ENCODE data around the gene HNRNPL.

The HNRNPL gene

DNA sequence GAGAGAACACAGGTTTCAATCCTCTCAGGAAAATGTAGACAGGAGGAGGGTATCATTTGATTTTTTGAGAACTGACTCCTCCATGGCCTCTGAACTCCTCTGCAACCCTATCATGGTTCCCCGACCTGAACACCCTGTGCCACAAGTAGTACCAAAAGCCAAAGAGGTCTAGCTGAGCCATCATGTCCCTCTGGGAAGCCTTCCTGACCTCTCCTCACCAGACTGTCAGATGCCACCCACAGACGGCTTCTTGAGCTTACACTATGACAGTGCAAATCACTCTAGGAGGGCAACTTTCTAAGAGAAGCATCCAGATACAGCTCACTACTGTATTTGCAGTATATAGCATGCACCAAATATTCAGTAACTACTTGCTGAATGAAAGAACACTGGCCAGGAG, 3.7 kb downstream of the HNRNPL start:
- no peak for DNase-seq

DNA sequence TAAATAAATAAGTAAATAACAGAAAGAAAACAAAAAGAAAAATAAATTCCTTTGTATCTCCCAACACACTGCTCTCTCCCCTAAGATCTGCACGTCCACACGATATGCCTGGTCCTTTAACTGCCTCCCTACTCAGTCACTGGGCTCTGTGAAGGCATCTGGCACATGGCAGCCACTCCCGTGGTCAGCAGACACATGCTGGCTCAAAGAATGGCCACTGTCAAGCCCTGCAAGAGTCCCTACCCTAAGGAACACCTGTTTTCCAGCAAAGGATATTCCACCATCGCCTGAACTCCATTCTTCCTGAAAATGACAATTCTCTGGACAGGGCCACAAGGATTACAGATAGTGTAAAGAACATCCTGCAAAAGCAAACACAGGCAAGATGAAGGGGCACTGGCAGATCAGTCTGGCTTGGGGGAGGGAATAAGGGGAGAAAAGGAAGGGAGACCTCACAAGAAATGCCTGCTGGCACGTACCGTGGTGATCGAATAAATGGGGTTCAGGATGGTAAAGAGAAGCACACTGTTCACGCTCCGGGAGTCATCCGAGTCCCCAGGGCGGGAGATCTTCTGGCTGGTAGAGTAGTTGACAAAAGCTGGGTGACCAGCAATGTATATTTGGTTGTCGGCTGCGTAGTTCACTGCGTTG, 4.3 kb downstream of the HNRNPL start:
- DNase-seq, result no peak

- DNase-seq, result no peak
These were observed 5.6 kb downstream of the HNRNPL start for GRCh38 chr19:38844093-38844686.

- no peak for DNase-seq
These were observed 6.5 kb downstream of the HNRNPL start for GRCh38 chr19:38843175-38843758.

GRCh38 chr19:38842439-38843174, 7.2 kb downstream of the HNRNPL start:
- no peak for DNase-seq

DNA sequence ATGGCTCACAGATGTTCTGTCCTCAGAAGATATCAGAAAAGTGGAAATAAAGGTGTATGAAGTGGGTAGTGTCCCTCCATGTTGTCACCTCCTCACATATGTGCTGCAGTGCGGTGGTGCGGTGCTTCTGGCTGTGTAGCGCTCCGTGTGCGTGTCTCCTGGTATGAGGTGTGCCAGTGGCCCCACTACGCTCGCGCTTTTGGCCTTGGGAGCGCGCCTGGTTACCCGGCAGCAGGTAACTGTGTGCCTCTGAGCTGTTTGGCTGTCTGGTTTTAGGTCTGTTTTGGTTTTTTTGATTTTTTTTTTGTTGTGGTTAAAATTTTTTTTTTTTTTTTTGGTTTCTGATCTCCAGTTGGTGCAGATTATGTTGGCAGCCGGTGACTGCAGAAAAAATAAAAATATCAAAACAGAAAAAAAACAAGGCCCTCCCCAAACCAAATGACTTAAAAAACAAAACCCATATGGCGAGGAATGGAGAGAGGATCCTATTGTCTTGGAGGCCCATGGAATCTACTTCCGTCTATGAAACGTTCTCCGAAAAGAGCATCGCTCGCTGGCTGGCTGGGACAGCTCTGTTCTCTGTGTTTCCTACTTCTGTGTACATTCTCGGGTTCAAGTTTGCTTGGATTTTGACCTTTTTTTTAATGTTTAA, 7.9 kb downstream of the HNRNPL start:
- DNase-seq, result no peak

DNA sequence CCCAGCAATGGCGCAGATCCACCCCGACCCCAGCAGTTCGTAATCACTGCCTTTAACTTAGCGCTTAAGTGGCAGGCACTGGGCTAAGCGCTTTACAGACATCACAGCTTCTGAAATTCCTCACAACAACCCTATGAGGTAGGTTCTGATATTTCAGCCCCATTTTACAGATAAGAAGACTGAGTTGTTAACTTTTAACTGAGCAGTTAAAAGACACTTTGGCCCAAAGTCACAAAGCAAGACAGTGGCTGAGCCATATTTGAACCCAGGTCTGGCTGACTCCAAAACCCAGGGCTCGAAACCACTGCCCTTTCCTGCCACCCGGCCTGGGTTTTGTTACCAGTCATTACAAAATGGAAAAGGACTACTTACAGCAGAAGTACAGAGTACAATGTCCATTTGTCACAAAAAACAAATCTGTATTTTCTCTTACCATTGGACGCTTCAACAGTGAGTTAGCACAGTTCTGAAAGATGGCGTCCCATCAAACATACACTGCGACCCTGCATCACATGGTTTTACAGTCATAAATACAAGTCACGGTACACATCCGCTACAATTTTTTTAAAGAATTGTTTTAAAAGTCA, 8.5 kb downstream of the HNRNPL start:
- DNase-seq, result no peak

DNA sequence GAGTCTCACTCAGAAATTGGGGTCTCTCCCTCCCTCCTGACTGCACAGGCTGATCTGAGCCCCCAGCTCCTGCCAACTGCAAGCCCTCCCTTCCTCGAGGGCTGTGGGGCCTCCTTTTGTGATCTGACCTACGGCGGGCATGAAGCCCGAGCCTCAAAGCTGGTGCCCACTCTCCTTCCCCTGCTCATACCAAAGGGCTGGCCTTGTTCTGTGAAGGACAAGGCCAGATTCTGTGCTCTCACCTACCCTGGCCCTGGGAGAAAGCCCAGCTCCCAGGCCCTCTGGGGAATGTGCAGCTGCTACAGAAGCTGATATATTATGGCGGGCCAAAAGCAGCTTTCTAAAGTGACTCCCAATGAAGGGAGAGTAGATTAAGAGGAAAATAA, 9.2 kb downstream of the HNRNPL start:
- DNase-seq, result no peak

DNA sequence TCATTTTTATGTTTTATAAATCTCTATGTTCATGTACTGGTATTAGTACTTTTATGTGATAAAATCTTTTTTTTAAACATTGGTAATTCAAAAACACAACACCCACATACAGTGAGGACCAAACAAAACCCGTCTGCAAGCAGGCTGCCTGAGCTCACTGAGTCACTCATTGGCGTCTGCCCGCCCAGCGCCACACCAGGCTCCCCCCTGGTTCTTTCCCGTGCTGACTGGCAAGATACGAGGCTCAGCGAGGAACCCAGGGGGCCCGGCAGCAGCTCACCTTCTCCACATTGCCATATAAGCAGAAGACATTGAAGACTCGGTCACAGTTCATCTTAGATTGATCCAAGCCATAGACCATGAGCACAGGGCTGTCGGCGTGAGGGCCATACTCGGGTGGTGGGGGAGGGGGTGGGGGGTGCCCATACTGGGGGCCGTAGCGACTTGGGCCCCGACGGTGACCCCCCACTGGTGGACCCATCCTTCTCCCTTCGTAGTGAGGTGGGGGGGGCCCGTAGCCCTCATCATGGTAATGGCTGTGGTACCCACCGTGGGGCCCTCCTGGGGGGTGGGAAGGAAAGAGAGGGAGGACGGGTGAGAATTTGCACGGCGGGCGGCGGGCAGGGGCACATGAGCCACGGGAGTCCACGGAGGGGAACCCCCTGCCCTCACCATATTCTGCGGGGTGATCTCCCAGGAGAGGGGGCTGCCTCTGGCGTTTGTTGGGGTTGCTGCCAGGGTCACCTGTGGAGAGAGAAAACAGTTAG, 9.8 kb downstream of the HNRNPL start:
- no peak for DNase-seq

DNA sequence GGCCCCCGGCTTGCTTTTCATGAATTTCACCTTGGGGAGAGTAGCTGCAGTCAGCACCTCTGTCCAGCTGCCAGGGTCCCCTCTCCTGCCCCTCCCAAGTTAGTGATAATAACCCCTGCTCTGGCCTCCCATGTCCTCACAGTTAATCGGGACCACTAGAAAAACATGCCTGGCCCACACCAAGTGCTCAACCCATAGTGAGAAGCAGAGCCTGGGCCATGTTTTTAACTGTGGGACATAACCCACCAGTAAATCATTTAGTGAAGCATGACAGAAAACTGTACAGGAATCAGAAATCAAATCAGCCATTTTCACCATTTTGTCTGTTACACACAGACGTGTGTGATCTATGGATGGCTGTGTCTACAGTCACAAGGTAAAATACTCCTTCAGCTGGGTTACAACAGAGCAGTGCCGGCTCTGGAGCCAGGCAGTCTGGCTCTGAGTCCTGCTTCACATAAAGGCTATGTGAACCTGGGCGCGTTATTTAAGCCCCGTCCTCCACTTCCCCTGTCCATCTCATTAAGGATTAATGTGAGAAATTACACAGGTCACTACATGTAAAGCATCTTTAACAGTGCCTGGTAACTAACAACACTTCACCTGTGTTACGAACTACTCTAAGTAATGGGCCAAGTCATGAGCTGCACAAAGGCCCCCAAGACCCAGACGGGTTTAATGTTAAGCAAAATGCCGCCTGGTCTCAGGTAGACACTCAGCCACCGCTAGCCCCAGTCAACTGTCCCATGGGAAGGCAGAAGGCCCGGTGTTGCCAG, 10.6 kb downstream of the HNRNPL start:
- no peak for DNase-seq

DNA sequence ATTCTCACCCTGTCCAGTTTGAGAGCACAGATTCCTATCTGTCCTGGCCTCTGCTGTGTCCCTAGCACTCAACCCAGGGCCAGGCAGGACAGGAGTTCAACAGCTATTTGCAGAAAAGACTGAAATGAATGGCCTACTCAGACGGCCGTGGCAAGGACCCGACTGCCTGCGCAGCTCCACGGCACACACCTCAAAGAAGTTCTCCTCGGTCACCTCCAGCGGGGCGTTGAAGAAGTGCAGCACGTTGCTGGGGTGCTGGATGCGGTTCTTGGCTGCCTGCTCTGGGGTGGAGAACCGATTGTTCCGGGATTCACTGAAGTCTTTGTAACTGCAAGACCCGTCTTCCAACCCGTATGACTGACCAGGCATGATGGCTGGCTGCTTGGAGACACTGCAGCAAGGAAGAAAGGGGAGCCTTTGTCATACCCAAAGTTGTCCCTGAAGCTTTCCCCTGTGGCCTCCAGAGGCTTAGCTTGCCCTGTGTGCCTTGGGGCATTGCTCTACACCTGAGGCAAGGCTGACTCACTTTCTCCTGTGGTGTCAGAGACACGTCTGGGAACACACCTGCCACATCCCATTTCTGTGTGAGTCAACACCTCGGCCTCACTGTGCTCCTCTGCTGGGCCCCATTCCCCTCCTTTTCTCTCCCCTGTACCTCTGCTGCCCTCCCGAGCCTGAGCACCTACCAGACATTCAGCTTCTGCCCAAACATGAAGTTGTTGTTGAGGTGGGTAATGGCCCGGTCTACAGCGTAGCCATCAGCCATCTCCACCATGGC, 11.4 kb downstream of the HNRNPL start:
- no peak for DNase-seq

- DNase-seq, result no peak
These were observed 12.1 kb downstream of the HNRNPL start for GRCh38 chr19:38837656-38838121.

- no peak for DNase-seq
These were observed 12.7 kb downstream of the HNRNPL start for GRCh38 chr19:38836983-38837626.

DNA sequence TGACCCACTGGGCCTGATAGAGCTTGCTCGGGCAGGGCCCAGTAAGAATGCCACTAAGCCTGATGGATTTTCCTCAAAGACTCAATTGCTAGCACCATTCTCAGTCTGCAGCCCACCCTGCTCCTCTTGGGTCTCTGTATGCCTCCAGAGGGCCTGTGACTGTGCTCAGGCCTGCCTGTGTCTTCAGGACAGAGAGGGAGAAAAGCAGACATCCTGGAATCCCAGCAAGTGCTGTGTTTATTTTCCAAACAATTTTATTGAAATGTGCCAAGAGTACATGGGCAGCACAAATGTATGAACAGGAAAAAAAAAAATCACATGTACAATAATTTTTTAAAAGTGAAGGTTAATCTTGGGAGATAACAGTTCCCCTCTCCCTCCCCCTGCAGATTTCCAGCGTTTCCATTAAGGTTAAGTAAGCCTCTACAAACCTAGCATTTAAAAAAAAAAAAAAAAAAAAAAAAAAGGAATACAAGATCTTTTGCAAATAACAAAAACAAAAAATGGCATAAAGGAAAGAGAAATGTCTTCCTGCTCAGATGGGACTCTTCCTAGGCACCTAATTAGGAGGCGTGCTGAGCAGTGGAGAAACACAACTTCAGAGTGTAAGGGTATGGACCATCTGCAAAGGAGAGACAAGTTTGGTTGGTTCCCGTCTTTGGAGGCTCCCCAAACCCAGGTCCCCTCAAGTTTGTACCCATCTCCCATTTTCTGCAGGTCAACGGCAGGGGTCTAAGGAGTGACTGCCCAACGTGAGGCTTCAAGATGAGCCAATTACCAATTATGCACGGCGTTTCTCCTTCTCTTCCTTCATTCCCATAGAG, 13.4 kb downstream of the HNRNPL start:
- DNase-seq, result no peak

DNA sequence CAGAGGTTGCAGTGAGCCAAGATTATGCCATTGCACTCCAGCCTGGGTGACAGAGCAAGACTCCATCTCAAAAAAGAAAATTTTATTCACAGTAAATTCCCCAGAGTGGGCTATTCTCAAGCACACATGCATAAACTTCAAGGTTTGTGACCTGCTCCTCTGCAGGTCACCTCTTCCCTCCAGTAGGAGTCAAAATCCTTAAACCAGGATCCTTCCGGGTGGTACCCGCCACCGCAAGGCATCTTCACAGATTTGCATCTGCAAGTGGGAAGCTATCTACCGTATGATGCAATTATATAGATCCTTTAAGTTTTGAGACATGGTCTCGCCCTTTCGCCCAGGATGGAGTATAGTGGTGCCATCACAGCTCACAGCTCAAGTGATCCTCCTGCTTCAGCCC, 15.2 kb downstream of the HNRNPL start:
- no peak for DNase-seq

DNA sequence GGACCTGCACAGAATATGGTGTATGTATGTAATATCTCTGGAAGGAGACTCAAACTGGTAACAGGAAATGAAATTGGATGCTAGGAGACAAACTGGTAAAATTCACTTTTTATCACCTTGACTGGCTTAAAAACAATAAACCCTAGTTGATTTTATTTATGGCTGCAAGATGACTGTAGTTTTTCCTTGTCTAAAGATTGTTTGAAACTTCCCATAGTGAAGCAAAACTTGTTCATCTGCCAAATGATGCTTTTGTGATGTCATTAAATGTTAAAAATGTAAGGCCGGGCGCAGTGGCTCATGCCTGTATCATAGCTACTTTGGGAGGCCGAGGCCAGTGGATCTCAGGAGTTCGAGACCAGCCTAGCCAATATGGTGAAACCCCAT, 15.7 kb downstream of the HNRNPL start:
- no peak for DNase-seq

- DNase-seq, result no peak
These were observed 16.7 kb downstream of the HNRNPL start for GRCh38 chr19:38833092-38833425.

GRCh38 chr19:38831142-38831605, 18.6 kb downstream of the HNRNPL start:
- no peak for DNase-seq

Measured in right kidney (tissue), 1 donor.